Right lobe of liver (tissue), 6 donors: ENCODE measurements around the gene ANO2. TPM values are rescaled to one million over a fixed set of nuclear protein-coding genes. Genes with fewer than 3 reads are reported as not detected.

Experiments used
- ATAC-seq, 4 donors: fragments of 200-7000 bp; cut with Tn5 transposase; one replicate each; pipeline ENCODE4 v1.9.1; 2020; ENCODE audit warnings: mild to moderate bottlenecking in 4 of 4, moderate library complexity in 4 of 4
- DNase-seq, 3 donors: peaks; one replicate each; pipeline ENCODE4 v3.0.0-alpha.2; 2020
- H3K27ac ChIP-seq, 3 donors: fragments of 200-600 bp; one replicate each; pipeline ENCODE4 v1.8.0; 2022
- H3K27me3 ChIP-seq, 2 donors: fragments of 200-600 bp; one replicate each; pipeline ENCODE4 v1.8.0; 2022
- H3K36me3 ChIP-seq, 4 donors: fragments of 200-600 bp; sonication (generic) in 1 of 4; one replicate each; pipeline versions ENCODE4 v1.5.1 to v1.8.0; 2017 to 2022; ENCODE audit warnings: control low read depth in 1 of 4
- H3K4me1 ChIP-seq, 4 donors: fragments of 200-600 bp; sonication (generic) in 1 of 4; one replicate each; pipeline versions ENCODE4 v1.5.1 to v1.8.0; 2017 to 2022; ENCODE audit warnings: control low read depth in 1 of 4
- H3K4me3 ChIP-seq, 3 donors: fragments of 200-600 bp; one replicate each; pipeline ENCODE4 v1.8.0; 2022
- H3K9me3 ChIP-seq, 4 donors: fragments of 200-600 bp; sonication (generic) in 1 of 4; one replicate each; pipeline versions ENCODE4 v1.5.1 to v1.8.0; 2017 to 2022; ENCODE audit warnings: control low read depth in 1 of 4
- CTCF ChIP-seq, 4 donors: fragments of 200-600 bp in 3 of 4; fragments of 450-650 bp in 1 of 4; IDR thresholded peaks; one replicate each; pipeline versions ENCODE4 v1.5.1 to v1.8.0; 2016 to 2022; ENCODE audit warnings: antibody characterized with exemption in 4 of 4, mild to moderate bottlenecking in 2 of 4
- POLR2A ChIP-seq: fragments of 450-650 bp; IDR thresholded peaks from one replicate; pipeline ENCODE4 v1.6.1; 2017; ENCODE audit warnings: antibody characterized with exemption, mild to moderate bottlenecking
- WGBS: methylation state at CpG from one replicate; pipeline ENCODE4 v1.1.6; 2018; ENCODE audit warnings: low coverage, low lambda C conversion rate; ENCODE audit not compliant: insufficient coverage; ENCODE audit errors: missing lambda C conversion rate; 5-methylcytosine and 5-hydroxymethylcytosine counted together
- intact Hi-C, 2 donors: fragments of 100-400 bp; cut with DNase I; formaldehyde crosslinking; loops; one replicate each; pipeline versions ENCODE4 v1.11.2 to v1.14.1; 2022
- total RNA-seq, 6 experiments: library from RNA; depleted of rRNA in 2 of 6; stranded (reverse); fragments of >200 nt in 2 of 6; fragmentation: NEBNext Ultra II Directional in 3 of 6; extraction: Animal tissue kit (Norgen Biotek cat#: 25700) in 3 of 6; gene quantifications; one replicate each; pipeline versions ENCODE4 v1.1.0 to v1.2.4, GENCODE V29; 2016 to 2023
- donor health status: DM: no; HTN: yes; CAD: no.
- donor health status: DM: no; HTN: no; CAD: no.
- donor health status: DM: no; HTN: no; CAD: no.
- donor health status: DM: no; HTN: yes; CAD: no.
- donor health status: DM: no; HTN: yes; CAD: no.

ANO2 gene
- total RNA-seq, 6 experiments from 2014 or later: 0.06 to 0.89 (median 0.32) TPM; not detected in 1

DNA sequence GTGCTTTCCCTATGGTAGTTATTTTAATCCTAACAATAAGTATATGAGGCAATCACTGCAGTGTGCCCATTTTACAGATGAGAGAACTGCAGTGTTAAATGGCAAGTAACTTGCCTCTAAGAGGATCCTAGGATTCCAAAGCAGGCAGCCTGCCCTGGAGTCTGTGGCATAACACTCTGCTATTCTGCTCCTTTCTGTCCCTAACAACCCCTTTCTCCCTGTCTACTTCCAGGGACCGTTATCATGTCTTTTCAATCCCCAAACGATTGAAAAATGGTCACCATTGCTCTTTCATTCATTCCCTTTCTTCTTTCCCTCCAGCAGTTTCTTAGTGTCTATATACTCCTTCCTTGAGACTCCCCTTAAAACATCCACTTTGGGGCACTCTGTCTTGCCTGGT is 1.3 kb upstream of the ANO2 start:
- Histone ChIP-seq H3K9me3 (no peaks in the 10 kb centered on the region), H3K4me1 (peaks cover 0 to 4% (median 0%) of the 10 kb centered on the region in 4 donors), H3K27ac (no peak overlapping the region), H3K36me3 (no peaks in the 10 kb centered on the region), H3K4me3 (no peak overlapping the region), H3K27me3 (no peaks in the 10 kb centered on the region)
- no peak for DNase-seq
- ATAC-seq: no peak
- WGBS: 47% methylated on average over 2 of the region's 2 CpGs
- intact Hi-C loops: no loop called here
- TF ChIP-seq POLR2A (no peak), CTCF (IDR thresholded peaks at IDR 0.05) (no peak)

GRCh38 chr12:5944688-5945070 is 380 bp downstream of the ANO2 start:
- Histone ChIP-seq H3K4me3 (peak overlapping the region in 1 of 3 donors; percentile 27), H3K27ac (no peak overlapping the region), H3K9me3 (no peaks in the 10 kb centered on the region), H3K36me3 (no peaks in the 10 kb centered on the region), H3K4me1 (peaks cover 0 to 4% (median 0%) of the 10 kb centered on the region in 4 donors), H3K27me3 (no peaks in the 10 kb centered on the region)
- no peak for DNase-seq
- TF ChIP-seq CTCF (IDR thresholded peaks at IDR 0.05): no peak
- TF ChIP-seq POLR2A: no peak
- intact Hi-C loops: no loop called here
- 7% methylated on average over 12 of the region's 12 CpGs for WGBS
- ATAC-seq: no peak

DNA sequence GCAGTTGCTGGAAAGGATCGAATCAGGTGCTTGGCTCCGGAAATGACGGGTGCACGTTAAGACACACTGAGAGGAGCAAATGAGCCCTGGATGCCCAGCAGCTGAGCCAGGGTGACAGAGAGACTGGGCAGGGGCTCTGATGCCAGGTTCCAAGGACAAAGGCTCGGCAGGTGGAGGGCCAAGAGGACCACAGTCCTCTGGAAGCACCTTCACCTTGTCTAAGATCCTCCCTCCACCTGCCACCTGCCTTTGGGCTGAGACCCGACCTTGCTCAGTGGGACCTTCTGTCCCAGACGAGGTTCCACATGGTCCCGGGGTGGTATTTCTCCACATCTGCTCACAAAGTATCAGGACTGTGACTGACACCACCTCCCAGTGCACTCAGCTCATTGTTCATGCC is 1.0 kb downstream of the ANO2 start:
- 59% methylated on average over 2 of the region's 8 CpGs for WGBS
- TF ChIP-seq POLR2A (no peak), CTCF (IDR thresholded peaks at IDR 0.05) (no peak)
- Histone ChIP-seq H3K27ac (no peak overlapping the region), H3K36me3 (no peaks in the 10 kb centered on the region), H3K9me3 (no peaks in the 10 kb centered on the region), H3K27me3 (no peaks in the 10 kb centered on the region), H3K4me3 (no peak overlapping the region), H3K4me1 (peaks cover 0 to 4% (median 0%) of the 10 kb centered on the region in 4 donors)
- intact Hi-C loops: no loop called here
- no peak for ATAC-seq
- no peak for DNase-seq

- Histone ChIP-seq H3K9me3 (no peaks in the 10 kb centered on the region), H3K36me3 (no peaks in the 10 kb centered on the region), H3K4me1 (peaks cover 0 to 4% (median 0%) of the 10 kb centered on the region in 4 donors), H3K4me3 (no peak overlapping the region), H3K27ac (no peak overlapping the region), H3K27me3 (no peaks in the 10 kb centered on the region)
- intact Hi-C loops: no loop called here
- TF ChIP-seq POLR2A: no peak
- no peak for ATAC-seq
- DNase-seq: no peak
- WGBS: 74% methylated on average over 3 of the region's 3 CpGs
Observed at GRCh38 chr12:5941907-5942306, 3.2 kb downstream of the ANO2 start.

GRCh38 chr12:5927732-5928516 is 17.1 kb downstream of the ANO2 start:
- no peak for ATAC-seq
- intact Hi-C loops: no loop called here
- TF ChIP-seq CTCF (IDR thresholded peaks at IDR 0.05) (no peak), POLR2A (no peak)

More at GRCh38 chr12:5927732-5928516, 17.1 kb downstream of the ANO2 start:
- DNase-seq: peak in 1 of 3 donors; percentile 3
- H3K4me1 ChIP-seq: no peaks in the 10 kb centered on the region
- WGBS: 69% methylated on average over 4 of the region's 4 CpGs
- no peaks in the 10 kb centered on the region for H3K9me3 ChIP-seq
- H3K4me3 ChIP-seq: no peak overlapping the region
- no peak overlapping the region for H3K27ac ChIP-seq
- no peaks in the 10 kb centered on the region for H3K27me3 ChIP-seq
- no peaks in the 10 kb centered on the region for H3K36me3 ChIP-seq
